MCF 10A (cell line): ENCODE data around the gene TCF12. TPM values are rescaled to one million over a fixed set of nuclear protein-coding genes. Genes with fewer than 3 reads are reported as not detected.

Experiments
- BruUV-seq: library from RNA; stranded (reverse); fragments of 400-500 nt; replicated peaks from 2 replicates; lab custom pipeline; 2021; lab: Mats Ljungman, UMichigan
- CTCF ChIA-PET: fragments of 300-600 bp; sonication (Branson Sonifier 250); formaldehyde crosslinking; extraction: SDS; loops from one replicate; lab custom pipeline; 2021; ENCODE audit warnings: antibody characterized with exemption, inconsistent platforms; lab: Yijun Ruan, JAX
- POLR2A ChIA-PET: fragments of 300-600, 350-650 bp; sonication (Branson Sonifier 250); formaldehyde crosslinking; extraction: SDS; loops from one replicate; lab custom pipeline; 2020; ENCODE audit warnings: antibody characterized with exemption, inconsistent platforms; lab: Yijun Ruan, JAX
- DNase-seq: peaks from one replicate; pipeline ENCODE4 v3.0.0-alpha.2; 2018; ENCODE audit not compliant: unreplicated experiment
- H3K27ac Mint-ChIP-seq: one replicate; pipeline ENCODE4 v1.8.0; 2022; ENCODE audit warnings: mild to moderate bottlenecking, low read depth, mixed read lengths; ENCODE audit not compliant: unreplicated experiment
- H3K27me3 Mint-ChIP-seq: one replicate; pipeline ENCODE4 v1.8.0; 2022; ENCODE audit warnings: mixed read lengths; ENCODE audit not compliant: insufficient read depth, unreplicated experiment
- H3K36me3 Mint-ChIP-seq: one replicate; pipeline ENCODE4 v1.8.0; 2022; ENCODE audit warnings: mild to moderate bottlenecking, moderate library complexity, mixed read lengths; ENCODE audit not compliant: insufficient read depth, unreplicated experiment
- H3K4me1 Mint-ChIP-seq: one replicate; pipeline ENCODE4 v1.8.0; 2022; ENCODE audit warnings: mixed read lengths; ENCODE audit not compliant: insufficient read depth, unreplicated experiment
- H3K4me3 Mint-ChIP-seq: one replicate; pipeline ENCODE4 v1.8.0; 2022; ENCODE audit warnings: mild to moderate bottlenecking, moderate library complexity, mixed read lengths; ENCODE audit not compliant: unreplicated experiment
- H3K9me3 Mint-ChIP-seq: one replicate; pipeline ENCODE4 v1.8.0; 2022; ENCODE audit warnings: mixed read lengths; ENCODE audit not compliant: unreplicated experiment
- CTCF ChIP-seq: fragments of 200-600 bp; IDR thresholded peaks from one replicate; pipeline ENCODE4 v1.8.0; 2022; ENCODE audit warnings: antibody characterized with exemption, mild to moderate bottlenecking; ENCODE audit not compliant: unreplicated experiment
- intact Hi-C: fragments of 100-400 bp; cut with micrococcal nuclease; formaldehyde crosslinking; loops from 2 replicates; pipeline ENCODE4 v1.14.1; 2022
- total RNA-seq: library from RNA; stranded (reverse); gene quantifications from 2 replicates; pipeline ENCODE4 v1.2.3, GENCODE V29; 2022

The TCF12 gene
- total RNA-seq, 1 experiment from 2014 or later = 140 TPM

DNA sequence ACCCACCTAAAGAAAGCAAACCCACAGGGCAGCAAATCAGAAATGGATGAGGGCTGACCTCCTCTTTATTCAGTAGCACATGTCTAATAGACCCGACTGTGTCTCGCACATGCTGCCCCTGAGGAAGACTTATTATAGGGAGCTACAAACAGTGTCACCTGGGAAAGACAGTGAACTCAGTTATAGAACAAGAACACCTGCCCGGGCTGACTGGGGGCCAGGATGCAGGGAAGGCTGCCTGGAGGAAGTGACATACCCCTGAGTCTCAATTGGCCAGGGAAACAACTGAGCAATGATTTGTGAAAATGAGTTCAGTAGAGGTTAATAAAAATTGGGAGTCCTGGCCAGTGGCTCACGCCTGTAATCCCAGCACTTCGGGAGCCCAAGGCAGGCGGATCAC, 379.2 kb downstream of the TCF12 start:
- no peak for TF ChIP-seq CTCF

DNA sequence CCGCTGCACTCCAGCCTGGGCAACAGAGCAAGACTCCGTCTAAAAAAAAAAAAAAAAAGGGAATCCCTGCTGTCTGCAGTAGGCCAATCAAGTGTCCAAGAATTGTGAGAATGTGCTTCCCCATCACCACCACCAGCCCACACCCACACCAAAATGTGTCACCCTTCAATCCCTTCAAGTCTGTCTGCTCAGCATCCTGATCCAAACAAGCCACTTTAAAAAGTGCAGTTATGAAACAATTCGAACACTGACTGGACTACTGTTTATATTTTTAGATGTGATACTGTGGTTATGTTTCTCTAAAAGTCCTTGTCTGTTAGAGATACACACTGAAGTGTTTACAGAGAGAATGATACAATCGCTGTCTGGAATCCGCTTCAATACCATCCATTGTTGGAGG, 379.8 kb downstream of the TCF12 start:
- no TSS peak for BruUV-seq
- no peaks in the 10 kb centered on the region for H3K27me3 Mint-ChIP-seq
- H3K9me3 Mint-ChIP-seq = no peaks in the 10 kb centered on the region
- TF ChIP-seq CTCF = no peak
- H3K4me3 Mint-ChIP-seq = no peak overlapping the region
- POLR2A ChIA-PET = no interaction called here
- CTCF ChIA-PET = interaction anchor here (1.2 to 1.3 kb wide), 2 partner anchors 476 to 807 kb away, joined by 3 to 4 read pairs; no protein-coding TSS in a partner anchor
- H3K4me1 Mint-ChIP-seq = no peaks in the 10 kb centered on the region
- H3K27ac Mint-ChIP-seq = no peak overlapping the region
- intact Hi-C loops = no loop called here
- H3K36me3 Mint-ChIP-seq = peaks cover 20% of the 10 kb centered on the region
- no peak for DNase-seq

More for the DNA sequence above, 379.2 kb downstream of the TCF12 start:
- no TSS peak for BruUV-seq
- Mint-ChIP-seq H3K4me1 (no peaks in the 10 kb centered on the region), H3K27ac (no peak overlapping the region), H3K4me3 (no peak overlapping the region), H3K36me3 (peaks cover 20% of the 10 kb centered on the region), H3K27me3 (no peaks in the 10 kb centered on the region), H3K9me3 (no peaks in the 10 kb centered on the region)
- ChIA-PET POLR2A (no interaction called here), CTCF (interaction anchor here (0.6 to 1.3 kb wide), 3 partner anchors 14 to 476 kb away, joined by 3 to 4 read pairs (median 3); no protein-coding TSS in a partner anchor)
- intact Hi-C loops = no loop called here
- no peak for DNase-seq

GRCh38 chr15:57298843-57299550, 380.6 kb downstream of the TCF12 start:
- intact Hi-C loops = no loop called here
- no peak overlapping the region for H3K4me3 Mint-ChIP-seq
- no peaks in the 10 kb centered on the region for H3K27me3 Mint-ChIP-seq
- CTCF ChIA-PET = interaction anchor here (1.2 kb wide), 1 partner anchor 808 kb away, joined by 3 read pairs; no protein-coding TSS in a partner anchor
- POLR2A ChIA-PET = no interaction called here
- no peak overlapping the region for H3K27ac Mint-ChIP-seq
- no TSS peak for BruUV-seq
- no peaks in the 10 kb centered on the region for H3K4me1 Mint-ChIP-seq
- DNase-seq = no peak
- H3K36me3 Mint-ChIP-seq = peaks cover 17% of the 10 kb centered on the region
- TF ChIP-seq CTCF = no peak
- no peaks in the 10 kb centered on the region for H3K9me3 Mint-ChIP-seq

DNA sequence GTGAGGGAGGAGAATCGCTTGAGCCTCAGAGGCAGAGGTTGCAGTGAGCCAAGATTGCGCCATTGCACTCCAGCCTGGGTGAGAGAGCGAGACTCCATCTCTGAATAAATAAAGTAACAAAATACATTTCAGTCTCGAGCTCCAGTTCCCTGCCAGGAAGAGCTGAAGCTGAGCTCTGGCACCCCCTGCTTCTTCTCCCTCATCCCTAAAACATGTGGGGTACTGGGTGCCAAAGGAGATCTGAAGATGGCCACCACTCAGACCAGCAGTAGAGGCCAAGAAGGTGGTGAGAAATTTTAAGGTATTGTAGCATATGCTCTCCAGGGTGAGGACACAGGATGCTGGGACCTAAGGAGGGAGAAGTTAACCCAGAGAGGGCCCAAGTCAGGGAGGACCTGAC, 382.9 kb downstream of the TCF12 start:
- DNase-seq = no peak
- H3K4me1 Mint-ChIP-seq = no peaks in the 10 kb centered on the region
- no peak overlapping the region for H3K27ac Mint-ChIP-seq
- ChIA-PET CTCF (interaction anchor here (0.9 kb wide), 1 partner anchor 805 kb away, joined by 3 read pairs; no protein-coding TSS in a partner anchor), POLR2A (interaction anchor here (1.4 kb wide), 1 partner anchor 11 kb away, joined by 3 read pairs; no protein-coding TSS in a partner anchor)
- H3K27me3 Mint-ChIP-seq = no peaks in the 10 kb centered on the region
- no peak for TF ChIP-seq CTCF
- peaks cover 3% of the 10 kb centered on the region for H3K36me3 Mint-ChIP-seq
- no TSS peak for BruUV-seq
- no peaks in the 10 kb centered on the region for H3K9me3 Mint-ChIP-seq
- no peak overlapping the region for H3K4me3 Mint-ChIP-seq
- intact Hi-C loops = no loop called here
